Measurements from ENCODE around the gene MPRIP.

Gene MPRIP

DNA sequence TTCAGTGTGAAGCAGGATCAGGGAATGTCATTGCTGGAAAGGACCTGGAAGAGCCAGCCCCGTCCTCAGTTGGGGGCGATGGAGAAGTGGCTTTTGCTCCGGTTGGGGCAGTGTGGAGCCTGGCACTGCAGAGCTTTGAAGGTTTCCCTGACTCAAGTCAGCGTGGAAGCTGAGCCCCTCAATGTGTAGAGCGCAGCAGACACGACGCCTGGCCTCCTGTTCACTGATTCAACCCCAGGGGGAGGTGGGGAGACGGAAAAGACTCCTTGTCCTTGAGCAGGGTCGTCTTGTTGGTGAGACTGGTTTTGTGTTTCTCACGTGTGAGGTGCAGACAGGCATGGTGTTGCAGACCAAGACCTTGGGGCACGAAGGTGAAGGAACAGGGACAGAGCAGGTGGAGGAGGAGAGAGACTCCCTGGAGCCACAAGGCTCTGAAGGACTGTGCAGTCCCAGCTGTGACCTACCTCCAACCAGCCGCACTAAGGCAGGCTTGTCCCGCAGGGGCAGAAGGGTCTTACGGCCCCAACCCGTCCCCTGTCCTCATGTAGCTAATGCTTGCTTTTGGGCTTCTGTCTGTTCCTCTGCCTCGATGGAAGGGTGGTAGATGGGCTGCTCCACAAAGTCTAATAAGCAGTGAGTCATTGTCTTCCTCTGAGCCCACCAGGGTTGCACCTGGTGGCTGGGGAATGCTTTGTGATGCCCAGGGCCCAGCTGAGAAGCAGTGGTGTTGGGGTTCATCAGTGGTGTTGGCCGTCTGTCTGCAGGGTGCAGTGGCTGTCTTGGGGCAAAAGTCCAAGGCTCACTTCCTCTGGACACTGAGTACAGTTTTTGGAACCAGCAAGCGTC is 47.8 kb downstream of the MPRIP start:
- intact Hi-C loops (cut with DNase I), result no loop called here
- peak in 16 of 42 donors; percentile 1 to 35 (median 12) for DNase-seq

DNA sequence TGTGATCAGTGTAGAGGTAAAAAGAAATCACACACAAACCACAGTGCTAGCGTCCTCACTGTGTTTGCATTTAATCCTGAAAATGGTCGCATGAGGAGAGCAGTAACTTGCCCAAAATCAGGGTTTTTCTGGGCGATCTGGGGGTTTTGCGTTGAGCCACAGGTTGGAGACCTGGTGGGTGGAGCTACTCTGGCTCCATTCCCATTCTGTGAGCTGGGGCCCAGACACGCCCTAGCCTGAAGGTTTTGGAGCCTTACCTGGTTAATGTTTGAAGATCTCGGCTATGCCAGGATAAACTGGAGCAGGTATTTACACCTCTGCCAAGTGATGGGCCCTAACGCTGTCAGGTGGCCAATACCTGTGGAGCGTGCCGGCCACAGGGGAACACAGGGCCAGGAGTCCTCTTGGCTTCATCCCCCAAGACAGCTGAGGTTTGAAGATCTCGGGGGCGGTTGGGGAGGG is 48.4 kb downstream of the MPRIP start:
- DNase-seq, result peak in 9 of 42 donors; percentile 3 to 40 (median 16)
- intact Hi-C loops (cut with DNase I), result no loop called here

DNA sequence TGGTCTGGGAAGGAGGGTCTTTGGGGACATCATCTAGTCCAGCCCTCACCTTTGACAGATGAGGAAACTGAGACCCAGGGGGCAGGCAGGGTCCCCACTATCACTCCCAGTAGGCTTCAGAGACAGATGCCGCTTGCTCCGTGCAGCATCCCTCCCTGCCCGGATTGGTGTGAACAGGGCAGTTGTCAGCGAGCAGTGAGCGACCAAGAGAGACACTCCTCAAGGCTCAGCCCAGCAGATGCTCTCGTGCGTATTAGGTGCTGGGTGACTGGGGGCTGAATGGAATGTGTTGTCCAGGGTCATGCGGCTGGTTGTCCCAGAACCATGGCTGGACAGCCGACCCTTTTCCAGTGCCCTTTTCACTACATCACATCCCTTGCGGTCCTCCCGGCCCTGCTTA is 49.0 kb downstream of the MPRIP start:
- intact Hi-C loops (cut with DNase I), result no loop called here
- DNase-seq, result peak in 2 of 42 donors; percentile 0 to 13

DNA sequence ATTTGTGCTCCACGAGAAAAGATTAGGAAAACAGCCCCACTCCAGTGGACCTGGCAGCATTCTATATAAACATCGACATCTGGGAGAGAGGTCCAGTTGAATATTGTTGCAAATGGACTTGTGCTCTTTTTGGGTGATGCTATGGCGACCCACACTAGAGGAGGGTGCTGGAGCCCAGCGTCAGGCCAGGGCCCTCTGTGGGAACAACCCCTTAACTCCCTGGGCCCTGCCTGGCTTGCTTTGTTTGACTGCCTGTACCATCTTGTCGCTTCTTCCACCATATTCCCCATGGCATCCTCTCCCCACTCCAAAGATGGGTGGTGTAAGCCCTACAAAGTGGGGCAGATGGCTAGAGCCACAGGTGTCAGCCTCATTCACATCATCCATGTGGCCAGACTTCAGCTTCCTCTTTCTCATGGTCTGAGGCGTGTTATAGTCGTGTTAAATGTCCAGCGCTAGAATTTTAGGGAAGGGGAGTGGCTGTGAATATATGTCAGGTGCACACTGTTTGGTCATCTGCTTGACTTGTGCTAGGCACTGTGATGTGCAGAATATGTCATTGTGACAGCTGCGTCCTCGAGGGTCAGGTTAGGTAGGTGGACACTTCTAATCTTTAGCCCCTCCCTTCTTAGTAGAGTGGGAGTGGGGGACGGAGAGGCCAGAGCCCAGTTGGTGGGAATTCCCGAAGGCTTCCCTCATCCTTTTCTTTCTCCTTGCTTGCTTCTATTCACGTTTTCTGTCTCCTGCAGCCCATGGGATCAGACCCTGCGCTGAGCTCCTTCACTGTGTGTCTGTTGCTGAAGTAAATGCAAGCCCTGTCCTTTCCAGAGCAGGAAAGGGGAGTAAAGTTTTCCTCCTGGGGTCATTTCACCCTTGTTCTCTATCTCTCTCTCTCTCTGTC is 49.8 kb downstream of the MPRIP start:
- DNase-seq, result peak in 2 of 42 donors; percentile 0 to 10
- intact Hi-C loops (cut with DNase I), result no loop called here

DNA sequence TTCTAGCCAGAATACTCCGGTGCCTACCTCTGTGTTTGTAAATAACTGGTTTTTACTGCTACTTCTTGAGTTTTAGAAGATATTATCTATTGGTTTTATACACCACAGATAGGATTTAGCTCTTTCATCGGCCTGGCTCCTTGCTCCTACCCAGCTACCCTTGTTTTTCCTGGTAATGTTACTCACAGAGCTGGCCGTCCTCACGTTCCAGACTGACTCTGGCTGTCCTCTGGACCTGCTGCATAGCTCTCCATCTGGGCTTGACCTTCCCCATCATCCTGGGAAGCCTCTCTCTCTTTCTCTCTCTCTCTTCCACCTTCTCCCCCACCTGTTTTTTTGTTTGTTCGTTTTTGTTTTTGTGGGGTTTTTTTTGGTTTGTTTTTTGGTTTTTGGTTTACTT is 51.5 kb downstream of the MPRIP start:
- peak in 1 of 42 donors; percentile 23 for DNase-seq
- intact Hi-C loops (cut with DNase I), result no loop called here

DNA sequence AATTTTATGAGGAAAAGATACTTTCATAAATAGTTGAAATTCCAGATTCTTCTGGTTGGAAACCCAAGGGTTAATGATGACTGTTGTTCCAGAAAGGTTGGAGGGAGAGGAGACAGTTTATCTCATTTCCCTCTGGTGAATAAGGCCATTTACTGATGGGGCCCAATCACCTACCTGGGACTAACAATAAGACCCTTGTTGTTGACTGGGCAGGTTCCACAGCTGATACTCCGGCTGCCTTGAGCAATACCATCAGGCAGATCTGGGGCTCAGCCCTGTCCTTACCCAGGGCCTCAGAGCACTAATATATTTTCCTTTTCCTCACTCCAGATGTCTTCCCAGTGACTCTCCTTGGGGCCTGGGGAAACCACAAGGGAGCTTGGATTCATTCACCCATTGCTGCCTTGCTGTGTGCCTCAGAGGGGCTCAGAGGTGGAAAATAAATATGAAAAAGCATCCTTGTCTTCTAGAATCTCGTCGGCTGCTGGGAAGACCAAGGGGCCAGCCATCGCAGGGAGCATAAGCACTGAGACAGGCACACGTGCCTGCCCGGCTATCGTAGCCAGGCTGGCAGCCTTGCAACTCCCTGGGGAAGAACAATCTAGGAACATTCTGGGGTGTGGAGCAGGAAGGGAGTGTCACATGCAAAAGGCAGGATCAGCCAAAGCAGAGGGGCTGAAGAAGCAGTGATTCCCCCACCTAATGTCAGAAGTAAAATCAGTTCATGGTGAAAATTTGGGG is 54.4 kb downstream of the MPRIP start:
- peak in 1 of 42 donors; percentile 54 for DNase-seq
- intact Hi-C loops (cut with DNase I), result no loop called here

DNA sequence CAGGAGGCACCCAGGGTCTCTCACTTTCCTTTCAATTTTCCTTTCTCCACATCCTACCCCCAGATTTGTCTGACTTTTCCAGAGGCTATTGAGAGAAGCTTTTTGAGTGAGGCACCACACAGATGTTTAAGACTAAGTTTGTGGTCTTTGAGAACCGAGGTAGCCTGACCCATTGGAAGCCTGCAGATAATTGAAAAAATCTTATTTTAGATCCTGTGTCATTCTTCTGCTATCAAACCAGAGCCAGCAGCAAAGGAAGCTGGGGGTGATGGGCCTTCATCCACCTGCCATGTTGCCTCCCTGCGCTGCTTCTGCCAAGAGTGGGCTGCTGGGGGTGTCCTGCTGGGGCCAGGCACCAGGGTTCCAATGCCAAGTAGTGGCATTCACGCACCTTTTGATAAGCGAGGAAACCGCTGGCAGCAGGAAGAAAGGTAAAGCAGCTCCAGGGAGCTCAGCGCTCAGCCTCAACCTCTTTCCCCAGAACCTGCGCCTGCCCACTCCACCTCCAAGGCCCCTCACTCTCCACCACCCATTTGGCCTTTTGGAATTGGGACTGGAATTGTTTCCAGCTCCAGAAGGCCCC is 55.6 kb downstream of the MPRIP start:
- intact Hi-C loops (cut with DNase I), result no loop called here
- DNase-seq, result no peak

DNA sequence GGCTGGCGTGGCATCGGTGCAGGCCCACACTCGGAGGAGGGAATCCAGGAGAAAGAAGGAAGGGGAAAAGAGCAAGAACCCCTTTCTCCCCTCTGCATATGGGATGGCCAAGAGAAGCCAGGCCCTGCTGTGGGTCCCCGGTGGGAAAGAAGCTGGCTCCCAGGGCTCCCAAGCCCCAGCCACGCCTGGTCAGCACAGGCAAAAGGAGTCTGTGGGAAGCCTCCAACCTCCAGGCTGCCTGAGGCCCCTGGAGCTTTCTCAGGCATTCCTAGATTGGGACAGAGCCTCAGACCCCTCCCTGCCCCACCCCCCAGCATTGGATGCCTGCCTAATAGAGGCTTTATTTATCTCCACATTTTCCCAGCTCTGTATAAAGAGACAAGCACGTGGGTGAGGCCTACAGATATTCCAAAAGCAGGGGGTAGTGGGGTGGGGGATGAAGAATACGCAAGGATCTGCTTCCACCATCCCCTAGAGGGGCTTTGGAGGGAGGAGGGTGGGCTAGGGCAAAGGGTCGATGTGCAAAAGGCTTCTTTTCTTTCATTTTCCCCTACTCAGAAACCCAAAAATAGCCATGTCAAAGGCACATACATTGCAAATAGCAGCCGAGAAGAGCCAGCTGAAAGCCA is 56.4 kb downstream of the MPRIP start:
- no peak for DNase-seq
- intact Hi-C loops (cut with DNase I), result no loop called here

DNA sequence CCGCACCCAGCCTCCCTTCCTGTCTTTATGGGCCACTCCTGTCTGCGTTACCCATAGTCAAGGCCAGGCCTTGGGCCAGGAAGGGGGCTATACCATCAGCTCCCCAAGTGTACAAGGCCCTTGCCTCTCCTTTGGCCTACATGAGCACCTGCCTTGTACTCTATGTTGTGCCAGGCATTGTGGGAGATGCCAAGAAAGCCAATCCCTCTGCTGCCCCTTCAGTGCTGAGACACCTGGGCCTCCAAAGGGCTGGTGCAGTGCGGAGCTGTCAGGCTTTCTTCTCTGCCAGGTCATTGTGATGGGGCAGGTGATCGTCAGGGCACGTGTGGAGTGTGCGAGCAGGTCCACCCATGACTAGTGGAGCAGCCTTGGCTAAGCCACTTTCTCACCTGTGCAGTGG is 59.9 kb downstream of the MPRIP start:
- intact Hi-C loops (cut with DNase I), result no loop called here
- no peak for DNase-seq

DNA sequence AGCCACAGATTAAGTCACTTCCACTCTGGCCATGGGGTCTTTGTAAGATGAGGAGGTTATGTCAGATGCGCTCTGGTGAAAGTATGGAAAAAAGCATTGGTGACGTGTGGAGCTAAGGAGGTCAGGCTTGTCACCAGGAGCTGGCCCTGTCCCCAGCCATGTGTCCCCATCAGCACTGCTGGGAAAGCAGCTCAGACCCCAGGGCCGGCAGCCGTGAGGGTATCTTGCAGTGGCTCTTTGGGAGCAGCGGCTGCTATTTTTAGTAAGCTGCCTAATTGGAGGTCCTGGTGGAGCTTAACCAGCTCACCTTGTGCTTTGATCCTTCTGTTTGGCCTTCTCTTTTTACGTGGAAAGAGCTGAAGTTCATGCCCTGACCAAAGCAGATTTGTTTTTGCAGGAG is 60.9 kb downstream of the MPRIP start:
- intact Hi-C loops (cut with DNase I), result no loop called here
- no peak for DNase-seq

DNA sequence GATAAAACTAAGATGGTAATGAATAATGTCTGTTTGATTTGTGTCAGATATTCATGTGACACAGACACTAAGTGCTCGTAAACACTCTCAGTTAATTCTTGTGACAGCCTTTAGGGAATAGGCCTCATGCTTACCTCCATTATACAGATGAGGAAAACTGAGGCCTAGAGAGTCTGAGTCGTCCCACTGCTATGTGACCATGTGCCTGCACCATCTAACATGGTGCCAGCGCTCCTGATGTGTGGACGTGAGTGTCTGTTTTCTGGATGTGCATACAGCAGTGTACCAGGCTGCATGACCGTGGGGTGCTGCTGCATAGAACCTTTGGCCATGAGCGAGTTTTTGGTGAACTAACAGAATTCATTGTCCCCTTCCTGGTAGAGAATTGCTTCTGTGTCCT is 61.8 kb downstream of the MPRIP start:
- DNase-seq, result no peak
- intact Hi-C loops (cut with DNase I), result no loop called here

DNA sequence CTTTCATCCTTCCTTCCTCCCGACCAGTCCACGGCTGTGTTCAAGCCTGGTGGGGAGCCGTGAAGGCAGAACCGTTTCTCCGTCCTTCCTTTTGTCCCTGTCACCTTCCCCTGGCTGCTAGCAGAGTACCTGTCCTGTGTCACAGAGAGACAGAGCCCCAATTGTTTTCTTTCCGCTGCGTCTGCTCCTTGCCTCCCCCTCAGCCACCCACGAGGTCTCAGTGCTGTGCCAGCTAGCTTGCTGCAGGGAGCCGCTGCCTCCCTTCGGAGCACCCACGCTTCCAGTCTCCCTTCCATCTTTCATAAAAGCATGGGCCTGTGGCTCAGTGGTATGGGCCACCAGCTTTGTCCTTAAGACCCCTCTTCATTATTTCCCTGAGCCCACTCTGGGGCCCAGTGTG is 62.2 kb downstream of the MPRIP start:
- intact Hi-C loops (cut with DNase I), result no loop called here
- DNase-seq, result peak; percentile 50 to 94 (median 80)

DNA sequence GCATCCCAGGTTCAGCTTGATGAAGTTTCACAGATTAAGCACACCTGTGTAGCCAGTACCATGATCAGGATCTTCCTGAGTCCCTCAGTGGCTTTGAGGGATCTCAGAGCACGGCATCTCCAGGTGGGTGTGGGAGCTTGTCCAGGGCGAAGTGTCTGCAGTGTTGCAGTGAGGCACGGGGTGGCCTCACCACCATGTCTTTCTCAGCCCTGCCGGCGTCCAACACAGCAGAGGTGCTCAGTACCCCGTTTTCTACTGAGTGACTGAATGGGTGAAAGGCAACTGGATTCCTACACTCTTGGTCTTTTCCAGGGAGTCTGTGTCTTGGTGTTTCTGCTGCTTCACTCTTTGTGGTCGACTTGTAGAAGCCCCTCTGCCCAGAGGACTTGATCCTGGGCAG is 63.7 kb downstream of the MPRIP start:
- no peak for DNase-seq
- intact Hi-C loops (cut with DNase I), result no loop called here

DNA sequence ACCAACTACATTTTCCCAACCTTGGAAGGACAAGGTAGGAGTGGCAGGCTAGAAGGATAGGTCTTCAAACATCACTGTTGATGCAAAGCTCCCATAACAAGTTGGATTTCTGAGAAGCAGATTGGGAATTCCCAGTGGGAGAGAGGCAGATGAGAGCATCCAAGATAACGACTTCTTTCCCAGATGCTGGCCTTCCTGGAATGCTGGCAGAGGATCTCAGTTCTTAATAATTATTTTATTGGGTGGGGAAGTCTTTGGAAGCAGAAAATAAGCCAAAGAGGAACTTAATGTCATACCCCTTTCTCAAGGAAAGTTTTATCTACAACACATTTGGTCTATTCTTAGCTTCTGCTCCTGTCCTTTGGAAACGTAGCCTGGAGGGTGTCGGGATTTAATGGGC is 64.5 kb downstream of the MPRIP start:
- intact Hi-C loops (cut with DNase I), result no loop called here

DNA sequence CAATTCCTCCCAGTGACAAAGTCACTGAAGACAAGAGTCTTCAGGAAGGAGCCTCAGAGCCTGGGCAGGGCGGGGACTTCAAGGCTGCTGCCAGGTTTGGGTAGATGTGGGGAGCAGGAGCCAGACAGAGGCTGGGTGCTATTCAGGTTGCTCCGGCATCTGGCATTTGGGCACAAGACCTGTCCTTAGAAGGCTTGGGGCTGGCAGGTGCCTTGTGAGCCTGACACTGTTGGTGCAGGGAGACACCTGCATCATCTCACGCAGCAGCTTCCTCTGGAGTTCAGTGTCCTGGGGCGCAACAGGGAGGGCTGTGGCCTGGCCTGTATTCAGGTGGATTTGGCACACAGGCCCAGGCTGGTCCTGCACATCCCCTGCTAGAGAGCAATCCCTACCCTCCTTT is 65.0 kb downstream of the MPRIP start:
- intact Hi-C loops (cut with DNase I), result no loop called here
- no peak for DNase-seq

More for the DNA sequence above, 64.5 kb downstream of the MPRIP start:
- DNase-seq, result no peak

DNA sequence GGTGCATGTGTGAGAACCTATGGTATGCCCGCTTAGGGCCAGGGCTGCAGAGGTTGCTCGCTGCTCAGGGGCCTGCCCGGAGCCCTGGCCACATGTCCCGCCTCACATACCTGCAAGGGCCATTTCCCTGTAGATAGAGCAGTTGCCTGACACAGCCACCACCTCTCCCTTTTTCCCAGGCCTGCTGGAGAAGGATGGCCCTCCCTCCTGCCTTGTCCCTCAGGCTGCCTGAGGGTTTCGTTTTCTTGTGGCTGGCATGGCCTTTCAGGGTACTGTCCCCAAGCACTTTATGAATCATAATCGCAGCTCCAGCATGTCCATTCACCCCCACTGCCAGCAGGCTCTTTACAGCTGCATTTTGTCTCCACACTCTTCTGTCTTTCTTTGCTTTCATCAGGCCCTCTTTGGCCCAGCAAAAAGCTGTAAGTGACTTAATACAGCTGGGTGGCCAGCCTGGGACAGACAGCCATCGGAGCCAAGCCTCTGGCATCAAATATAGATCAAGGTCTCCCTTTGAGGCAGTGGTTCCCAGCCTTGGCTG is 65.7 kb downstream of the MPRIP start:
- intact Hi-C loops (cut with DNase I), result no loop called here
- DNase-seq, result no peak

DNA sequence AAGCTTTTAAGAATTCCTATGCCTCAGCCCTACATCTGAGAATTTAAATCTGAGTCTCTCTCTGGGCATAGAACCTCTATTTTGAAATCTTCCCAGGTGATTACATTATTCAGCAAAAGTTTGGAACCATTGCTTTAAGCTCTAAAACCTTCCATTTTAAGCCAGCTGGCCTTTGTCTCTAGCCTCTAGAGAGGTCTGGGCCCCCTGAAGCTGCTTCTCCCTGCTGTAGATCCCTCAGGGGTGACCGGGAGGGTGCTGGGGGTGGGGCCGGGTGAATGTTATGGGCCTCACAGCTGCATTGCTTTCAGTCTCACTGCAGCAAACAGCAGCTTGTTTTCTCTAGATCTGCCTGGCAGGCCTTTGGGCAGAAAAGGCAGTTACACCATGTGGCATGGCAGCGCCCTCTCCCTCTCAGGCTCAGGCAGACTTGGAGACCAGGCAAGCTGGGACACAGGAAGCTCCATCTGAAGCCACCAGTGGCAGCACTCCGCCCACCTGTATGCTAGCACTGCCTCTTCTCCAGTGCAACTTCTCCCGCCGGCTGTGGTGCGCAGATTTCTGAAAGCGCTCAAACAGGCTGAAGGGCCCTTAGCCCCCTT is 66.3 kb downstream of the MPRIP start:
- peak; percentile 50 to 89 (median 77) for DNase-seq
- intact Hi-C loops (cut with DNase I), result no loop called here

DNA sequence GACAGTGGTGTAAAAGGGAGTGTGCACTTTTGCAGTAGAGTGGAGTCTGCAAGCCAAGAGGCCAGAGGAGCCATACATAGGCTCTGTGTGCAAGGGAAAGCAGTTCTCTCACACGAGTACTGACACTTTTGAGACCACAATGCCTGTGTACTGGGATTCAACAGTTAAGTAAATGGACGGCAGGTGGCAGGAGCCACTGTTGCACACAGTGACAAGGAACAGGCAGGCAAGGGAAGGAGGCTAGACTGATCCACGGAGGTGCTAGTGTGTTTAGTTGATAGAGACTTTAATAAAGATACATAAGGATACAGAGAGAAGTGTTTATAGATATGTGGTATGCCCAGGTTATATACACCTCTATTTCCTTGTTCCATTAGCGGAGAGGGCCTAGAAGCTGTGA is 67.0 kb downstream of the MPRIP start:
- intact Hi-C loops (cut with DNase I), result no loop called here
- DNase-seq, result peak in 4 of 42 donors; percentile 47 to 67 (median 55)
